Right lobe of liver (tissue), 6 donors: Measurements from ENCODE around the gene LHCGR. TPM values are rescaled to one million over a fixed set of nuclear protein-coding genes. Genes with fewer than 3 reads are reported as not detected.
"Not testable (repeated sequence)": the region's sequence is repeated elsewhere in the genome, so short reads cannot be mapped to it uniquely, and the experiment has no call there.

Experiments
- ATAC-seq, 4 donors: fragments of 200-7000 bp; cut with Tn5 transposase; one replicate each; pipeline ENCODE4 v1.9.1; 2020; ENCODE audit warnings: mild to moderate bottlenecking in 4 of 4, moderate library complexity in 4 of 4
- DNase-seq, 3 donors: peaks; one replicate each; pipeline ENCODE4 v3.0.0-alpha.2; 2020
- H3K27ac ChIP-seq, 3 donors: fragments of 200-600 bp; one replicate each; pipeline ENCODE4 v1.8.0; 2022
- H3K27me3 ChIP-seq, 2 donors: fragments of 200-600 bp; one replicate each; pipeline ENCODE4 v1.8.0; 2022
- H3K36me3 ChIP-seq, 4 donors: fragments of 200-600 bp; sonication (generic) in 1 of 4; one replicate each; pipeline versions ENCODE4 v1.5.1 to v1.8.0; 2017 to 2022; ENCODE audit warnings: control low read depth in 1 of 4
- H3K4me1 ChIP-seq, 4 donors: fragments of 200-600 bp; sonication (generic) in 1 of 4; one replicate each; pipeline versions ENCODE4 v1.5.1 to v1.8.0; 2017 to 2022; ENCODE audit warnings: control low read depth in 1 of 4
- H3K4me3 ChIP-seq, 3 donors: fragments of 200-600 bp; one replicate each; pipeline ENCODE4 v1.8.0; 2022
- H3K9me3 ChIP-seq, 4 donors: fragments of 200-600 bp; sonication (generic) in 1 of 4; one replicate each; pipeline versions ENCODE4 v1.5.1 to v1.8.0; 2017 to 2022; ENCODE audit warnings: control low read depth in 1 of 4
- CTCF ChIP-seq, 4 donors: fragments of 200-600 bp in 3 of 4; fragments of 450-650 bp in 1 of 4; IDR thresholded peaks; one replicate each; pipeline versions ENCODE4 v1.5.1 to v1.8.0; 2016 to 2022; ENCODE audit warnings: antibody characterized with exemption in 4 of 4, mild to moderate bottlenecking in 2 of 4
- POLR2A ChIP-seq: fragments of 450-650 bp; IDR thresholded peaks from one replicate; pipeline ENCODE4 v1.6.1; 2017; ENCODE audit warnings: antibody characterized with exemption, mild to moderate bottlenecking
- WGBS: methylation state at CpG from one replicate; pipeline ENCODE4 v1.1.6; 2018; ENCODE audit warnings: low coverage, low lambda C conversion rate; ENCODE audit not compliant: insufficient coverage; ENCODE audit errors: missing lambda C conversion rate; 5-methylcytosine and 5-hydroxymethylcytosine counted together
- intact Hi-C, 2 donors: fragments of 100-400 bp; cut with DNase I; formaldehyde crosslinking; loops; one replicate each; pipeline versions ENCODE4 v1.11.2 to v1.14.1; 2022
- total RNA-seq, 6 experiments: library from RNA; depleted of rRNA in 2 of 6; stranded (reverse); fragments of >200 nt in 2 of 6; fragmentation: NEBNext Ultra II Directional in 3 of 6; extraction: Animal tissue kit (Norgen Biotek cat#: 25700) in 3 of 6; gene quantifications; one replicate each; pipeline versions ENCODE4 v1.1.0 to v1.2.4, GENCODE V29; 2016 to 2023
- donor health status: DM: no; HTN: yes; CAD: no.
- donor health status: DM: no; HTN: no; CAD: no.
- donor health status: DM: no; HTN: no; CAD: no.
- donor health status: DM: no; HTN: yes; CAD: no.
- donor health status: DM: no; HTN: yes; CAD: no.

LHCGR gene
- total RNA-seq, 6 experiments from 2014 or later, result not detected

GRCh38 chr2:48712151-48712550 lies 43.4 kb downstream of the LHCGR start:
- H3K4me3 ChIP-seq, result no peak overlapping the region
- H3K27me3 ChIP-seq, result no peaks in the 10 kb centered on the region
- TF ChIP-seq POLR2A (no peak), CTCF (IDR thresholded peaks at IDR 0.05) (no peak)
- no peaks in the 10 kb centered on the region for H3K4me1 ChIP-seq
- H3K27ac ChIP-seq, result no peak overlapping the region
- intact Hi-C loops, result no loop called here
- WGBS, result 39% methylated on average over 2 of the region's 2 CpGs
- no peaks in the 10 kb centered on the region for H3K36me3 ChIP-seq
- no peaks in the 10 kb centered on the region for H3K9me3 ChIP-seq
- no peak for DNase-seq
- no peak for ATAC-seq

GRCh38 chr2:48711343-48711742 lies 44.2 kb downstream of the LHCGR start:
- 24% methylated on average over 4 of the region's 4 CpGs for WGBS
- no peak for DNase-seq
- no peaks in the 10 kb centered on the region for H3K27me3 ChIP-seq
- intact Hi-C loops, result no loop called here
- H3K36me3 ChIP-seq, result no peaks in the 10 kb centered on the region
- peak in 1 of 4 donors; percentile 65 for ATAC-seq
- H3K9me3 ChIP-seq, result no peaks in the 10 kb centered on the region
- no peaks in the 10 kb centered on the region for H3K4me1 ChIP-seq
- no peak overlapping the region for H3K4me3 ChIP-seq
- no peak overlapping the region for H3K27ac ChIP-seq
- TF ChIP-seq CTCF (IDR thresholded peaks at IDR 0.05) (no peak), POLR2A (no peak)

- ATAC-seq (no peak), DNase-seq (no peak)
- Histone ChIP-seq H3K27me3 (no peaks in the 10 kb centered on the region), H3K9me3 (no peaks in the 10 kb centered on the region), H3K4me3 (no peak overlapping the region), H3K36me3 (no peaks in the 10 kb centered on the region), H3K27ac (no peak overlapping the region), H3K4me1 (no peaks in the 10 kb centered on the region)
- intact Hi-C loops, result no loop called here
- WGBS, result 46% methylated on average over 7 of the region's 7 CpGs
- TF ChIP-seq CTCF (IDR thresholded peaks at IDR 0.05), result no peak
- TF ChIP-seq POLR2A, result no peak
Observed at GRCh38 chr2:48709096-48710034, 46.2 kb downstream of the LHCGR start.

GRCh38 chr2:48707466-48707865 lies 48.1 kb downstream of the LHCGR start:
- ATAC-seq (no peak), DNase-seq (no peak)
- no peak overlapping the region for H3K27ac ChIP-seq
- H3K36me3 ChIP-seq, result no peaks in the 10 kb centered on the region
- TF ChIP-seq POLR2A (no peak), CTCF (IDR thresholded peaks at IDR 0.05) (no peak)
- 40% methylated on average over 2 of the region's 6 CpGs for WGBS
- no peaks in the 10 kb centered on the region for H3K27me3 ChIP-seq
- intact Hi-C loops, result no loop called here
- no peaks in the 10 kb centered on the region for H3K4me1 ChIP-seq
- H3K4me3 ChIP-seq, result no peak overlapping the region
- H3K9me3 ChIP-seq, result no peaks in the 10 kb centered on the region

GRCh38 chr2:48703621-48704020 lies 51.9 kb downstream of the LHCGR start:
- DNase-seq, H3K36me3 ChIP-seq, H3K27me3 ChIP-seq, H3K27ac ChIP-seq, intact Hi-C loops, H3K4me3 ChIP-seq, ATAC-seq, H3K4me1 ChIP-seq, H3K9me3 ChIP-seq: not testable (repeated sequence)
- WGBS, result 61% methylated on average over 6 of the region's 6 CpGs
